ENCODE measurements around the gene LGALSL. TPM values are rescaled to one million over a fixed set of nuclear protein-coding genes. Genes with fewer than 3 reads are reported as not detected.

Gene LGALSL
- polyA plus RNA-seq, 4 donors = 6.0 to 28.6 (median 25.3) TPM

DNA sequence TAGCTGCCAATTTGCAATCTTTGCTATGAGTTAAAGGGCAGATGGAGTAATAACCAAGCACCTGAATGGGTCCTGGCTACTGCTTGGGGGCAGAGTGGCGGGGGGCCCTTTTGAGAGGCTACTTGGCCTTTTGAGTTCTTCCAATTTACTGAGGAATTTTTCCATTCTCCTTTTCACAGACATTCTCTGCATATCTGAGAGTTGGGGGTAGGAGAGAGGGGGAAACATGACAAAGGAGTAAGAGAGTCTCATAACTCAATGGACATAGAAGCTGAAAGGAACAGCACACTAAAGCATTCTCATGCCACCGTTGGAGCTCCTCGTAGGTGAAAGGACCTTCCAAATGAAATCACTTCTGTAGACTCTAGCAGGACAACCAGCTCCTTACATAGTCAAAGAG is 16.1 kb downstream of the LGALSL start:
- 91 to 94% (median 93%) methylated on average over 3 of the region's 3 CpGs for WGBS, 3 donors

GRCh38 chr2:64470766-64471295 is 16.9 kb downstream of the LGALSL start:
- H3K27ac ChIP-seq (ENCODE audit: low read depth in 1 of 3, low read length in 2 of 3) = peak overlapping the region in 1 of 3 donors; percentile 46
- H3K27me3 ChIP-seq (ENCODE audit: control insufficient read depth in 3 of 3, insufficient read depth in 3 of 3, low read length in 3 of 3) = no peaks in the 10 kb centered on the region
- H3K4me3 ChIP-seq (ENCODE audit: low read depth in 1 of 3, low read length in 3 of 3) = no peak overlapping the region
- 83 to 93% (median 87%) methylated on average over 6 of the region's 6 CpGs for WGBS, 3 donors
- no peaks in the 10 kb centered on the region for H3K9me3 ChIP-seq (ENCODE audit: control insufficient read depth in 2 of 2, insufficient read depth in 1 of 2, low read depth in 1 of 2, low read length in 1 of 2)
- FAIRE-seq (no peak), DNase-seq (peak in 1 of 2 donors; percentile 77)
- no peaks in the 10 kb centered on the region for H3K36me3 ChIP-seq (ENCODE audit: control insufficient read depth in 3 of 3, insufficient read depth in 2 of 3, low read depth in 1 of 3, low read length in 3 of 3)
- H3K4me1 ChIP-seq (ENCODE audit: control insufficient read depth in 3 of 3, insufficient read depth in 2 of 3, low read depth in 1 of 3, low read length in 2 of 3) = peaks cover 0 to 29% (median 4%) of the 10 kb centered on the region in 3 donors

More for the DNA sequence above, 16.1 kb downstream of the LGALSL start:
- H3K27me3 ChIP-seq (ENCODE audit: control insufficient read depth in 3 of 3, insufficient read depth in 3 of 3, low read length in 3 of 3) = no peaks in the 10 kb centered on the region
- H3K4me1 ChIP-seq (ENCODE audit: control insufficient read depth in 3 of 3, insufficient read depth in 2 of 3, low read depth in 1 of 3, low read length in 2 of 3) = peaks cover 0 to 29% (median 4%) of the 10 kb centered on the region in 3 donors
- no peak overlapping the region for H3K4me3 ChIP-seq (ENCODE audit: low read depth in 1 of 3, low read length in 3 of 3)
- no peaks in the 10 kb centered on the region for H3K36me3 ChIP-seq (ENCODE audit: control insufficient read depth in 3 of 3, insufficient read depth in 2 of 3, low read depth in 1 of 3, low read length in 3 of 3)
- FAIRE-seq (no peak), DNase-seq (no peak)
- H3K27ac ChIP-seq (ENCODE audit: low read depth in 1 of 3, low read length in 2 of 3) = no peak overlapping the region
- no peaks in the 10 kb centered on the region for H3K9me3 ChIP-seq (ENCODE audit: control insufficient read depth in 2 of 2, insufficient read depth in 1 of 2, low read depth in 1 of 2, low read length in 1 of 2)

DNA sequence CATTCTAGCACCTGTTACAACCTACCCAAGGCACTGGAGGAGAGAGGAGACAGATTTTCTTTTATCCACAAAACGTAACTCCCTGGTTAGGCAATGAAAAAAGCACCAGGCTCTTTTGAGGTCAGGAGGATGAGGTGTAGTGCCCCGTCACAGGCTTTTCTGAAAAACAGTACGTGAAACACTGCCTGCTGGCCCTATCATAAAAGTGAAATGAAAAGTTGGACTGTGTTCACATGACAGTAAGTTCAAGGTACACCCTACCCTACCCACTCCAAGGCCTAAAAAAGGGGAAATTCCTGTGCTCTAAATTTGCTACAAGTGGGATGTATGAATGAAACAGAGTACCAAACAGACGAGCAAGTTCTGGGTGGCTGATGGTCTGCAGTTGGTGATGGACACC is 17.6 kb downstream of the LGALSL start:
- H3K4me3 ChIP-seq (ENCODE audit: low read depth in 1 of 3, low read length in 3 of 3) = no peak overlapping the region
- no peaks in the 10 kb centered on the region for H3K27me3 ChIP-seq (ENCODE audit: control insufficient read depth in 3 of 3, insufficient read depth in 3 of 3, low read length in 3 of 3)
- peak overlapping the region in 1 of 3 donors; percentile 46 for H3K27ac ChIP-seq (ENCODE audit: low read depth in 1 of 3, low read length in 2 of 3)
- peaks cover 0 to 29% (median 4%) of the 10 kb centered on the region in 3 donors for H3K4me1 ChIP-seq (ENCODE audit: control insufficient read depth in 3 of 3, insufficient read depth in 2 of 3, low read depth in 1 of 3, low read length in 2 of 3)
- no peaks in the 10 kb centered on the region for H3K36me3 ChIP-seq (ENCODE audit: control insufficient read depth in 3 of 3, insufficient read depth in 2 of 3, low read depth in 1 of 3, low read length in 3 of 3)
- no peak for FAIRE-seq
- H3K9me3 ChIP-seq (ENCODE audit: control insufficient read depth in 2 of 2, insufficient read depth in 1 of 2, low read depth in 1 of 2, low read length in 1 of 2) = no peaks in the 10 kb centered on the region
- DNase-seq = peak; percentile 40 to 76
- 26 to 65% (median 44%) methylated on average over 4 of the region's 4 CpGs for WGBS, 3 donors

DNA sequence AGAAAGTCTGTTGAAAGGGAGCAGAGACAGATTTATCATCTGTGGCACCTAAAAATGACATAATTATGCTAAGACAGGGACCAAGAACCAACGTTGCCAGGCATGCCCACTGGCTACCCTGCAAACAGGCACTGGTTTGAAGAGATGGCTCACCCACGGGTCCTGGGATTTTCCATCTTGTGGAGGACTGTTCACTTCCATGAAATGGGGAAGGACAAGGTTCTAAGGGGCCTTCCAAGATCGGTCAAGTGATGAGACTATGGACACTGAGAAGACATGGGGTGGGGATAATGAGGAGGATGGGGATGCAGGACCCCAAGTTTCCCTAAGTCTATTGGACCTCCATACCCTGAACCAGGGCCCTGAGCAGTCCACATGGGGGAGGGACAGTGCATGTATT is 18.9 kb downstream of the LGALSL start:
- Histone ChIP-seq H3K36me3 (ENCODE audit: control insufficient read depth in 3 of 3, insufficient read depth in 2 of 3, low read depth in 1 of 3, low read length in 3 of 3) (no peaks in the 10 kb centered on the region), H3K4me3 (ENCODE audit: low read depth in 1 of 3, low read length in 3 of 3) (no peak overlapping the region), H3K9me3 (ENCODE audit: control insufficient read depth in 2 of 2, insufficient read depth in 1 of 2, low read depth in 1 of 2, low read length in 1 of 2) (no peaks in the 10 kb centered on the region), H3K4me1 (ENCODE audit: control insufficient read depth in 3 of 3, insufficient read depth in 2 of 3, low read depth in 1 of 3, low read length in 2 of 3) (peaks cover 0 to 29% (median 4%) of the 10 kb centered on the region in 3 donors), H3K27ac (ENCODE audit: low read depth in 1 of 3, low read length in 2 of 3) (no peak overlapping the region), H3K27me3 (ENCODE audit: control insufficient read depth in 3 of 3, insufficient read depth in 3 of 3, low read length in 3 of 3) (no peaks in the 10 kb centered on the region)
- DNase-seq = no peak
- 78 to 87% (median 85%) methylated on average over 3 of the region's 3 CpGs for WGBS, 3 donors
- FAIRE-seq = no peak

DNA sequence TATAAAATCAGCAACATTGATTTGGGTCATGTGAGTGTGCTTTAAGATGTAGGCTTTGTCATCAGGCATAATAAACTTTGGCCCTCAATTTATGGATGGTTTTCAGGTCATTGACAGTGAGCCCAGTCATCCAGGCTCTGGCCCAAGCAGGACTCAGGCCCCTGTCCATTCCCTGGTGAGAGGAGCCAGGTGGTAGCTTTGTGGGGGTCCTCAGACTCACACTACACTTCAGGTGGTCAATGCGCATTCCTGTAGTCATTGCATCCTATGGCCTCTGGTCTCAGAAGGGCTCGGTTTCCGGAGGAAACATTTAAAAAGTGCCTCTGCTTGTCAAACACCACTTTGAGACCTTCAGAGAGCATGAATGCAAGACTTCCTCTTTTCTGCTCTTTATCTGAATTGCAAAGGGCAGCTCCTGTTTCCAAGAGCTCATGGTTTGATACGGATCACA is 20.2 kb downstream of the LGALSL start:
- DNase-seq (peak; percentile 42 to 74), FAIRE-seq (no peak)
- no peaks in the 10 kb centered on the region for H3K36me3 ChIP-seq (ENCODE audit: control insufficient read depth in 3 of 3, insufficient read depth in 2 of 3, low read depth in 1 of 3, low read length in 3 of 3)
- no peaks in the 10 kb centered on the region for H3K9me3 ChIP-seq (ENCODE audit: control insufficient read depth in 2 of 2, insufficient read depth in 1 of 2, low read depth in 1 of 2, low read length in 1 of 2)
- 77 to 89% (median 84%) methylated on average over 4 of the region's 4 CpGs for WGBS, 3 donors
- no peaks in the 10 kb centered on the region for H3K27me3 ChIP-seq (ENCODE audit: control insufficient read depth in 3 of 3, insufficient read depth in 3 of 3, low read length in 3 of 3)
- peak overlapping the region in 1 of 3 donors; percentile 49 for H3K27ac ChIP-seq (ENCODE audit: low read depth in 1 of 3, low read length in 2 of 3)
- peaks cover 0 to 29% (median 4%) of the 10 kb centered on the region in 3 donors for H3K4me1 ChIP-seq (ENCODE audit: control insufficient read depth in 3 of 3, insufficient read depth in 2 of 3, low read depth in 1 of 3, low read length in 2 of 3)
- H3K4me3 ChIP-seq (ENCODE audit: low read depth in 1 of 3, low read length in 3 of 3) = no peak overlapping the region

DNA sequence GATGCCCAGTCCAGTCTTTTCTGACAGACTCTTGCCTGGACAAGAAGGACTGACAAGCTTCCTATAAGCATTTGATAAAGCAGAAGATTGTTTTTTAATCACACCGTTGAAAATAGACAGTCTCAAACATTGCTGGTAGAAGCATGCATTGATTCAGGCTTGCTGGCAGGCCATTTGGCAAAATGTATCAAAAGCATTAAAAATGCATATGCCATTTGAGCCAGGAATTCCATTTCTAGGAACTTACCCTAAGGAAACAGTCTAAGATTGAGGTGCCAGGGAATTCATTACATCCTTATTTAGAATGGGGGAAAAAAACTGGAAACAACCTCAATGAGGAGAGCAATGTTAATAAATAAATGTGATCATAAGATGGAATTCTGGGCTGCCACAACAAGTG is 20.7 kb downstream of the LGALSL start:
- FAIRE-seq (no peak), DNase-seq (no peak)
- peaks cover 0 to 29% (median 4%) of the 10 kb centered on the region in 3 donors for H3K4me1 ChIP-seq (ENCODE audit: control insufficient read depth in 3 of 3, insufficient read depth in 2 of 3, low read depth in 1 of 3, low read length in 2 of 3)
- no peak overlapping the region for H3K4me3 ChIP-seq (ENCODE audit: low read depth in 1 of 3, low read length in 3 of 3)
- H3K9me3 ChIP-seq (ENCODE audit: control insufficient read depth in 2 of 2, insufficient read depth in 1 of 2, low read depth in 1 of 2, low read length in 1 of 2) = no peaks in the 10 kb centered on the region
- H3K27me3 ChIP-seq (ENCODE audit: control insufficient read depth in 3 of 3, insufficient read depth in 3 of 3, low read length in 3 of 3) = no peaks in the 10 kb centered on the region
- H3K27ac ChIP-seq (ENCODE audit: low read depth in 1 of 3, low read length in 2 of 3) = peak overlapping the region in 1 of 3 donors; percentile 49
- no peaks in the 10 kb centered on the region for H3K36me3 ChIP-seq (ENCODE audit: control insufficient read depth in 3 of 3, insufficient read depth in 2 of 3, low read depth in 1 of 3, low read length in 3 of 3)
- 62 to 91% (median 73%) methylated on average over 1 of the region's 1 CpG for WGBS, 3 donors

GRCh38 chr2:64477037-64477436 is 23.1 kb downstream of the LGALSL start:
- peaks cover 0 to 12% (median under 1%) of the 10 kb centered on the region in 3 donors for H3K4me1 ChIP-seq (ENCODE audit: control insufficient read depth in 3 of 3, insufficient read depth in 2 of 3, low read depth in 1 of 3, low read length in 2 of 3)

GRCh38 chr2:64477979-64478378 is 24.0 kb downstream of the LGALSL start:
- no peak for FAIRE-seq
- Histone ChIP-seq H3K4me3 (ENCODE audit: low read depth in 1 of 3, low read length in 3 of 3) (no peak overlapping the region), H3K27ac (ENCODE audit: low read depth in 1 of 3, low read length in 2 of 3) (no peak overlapping the region), H3K36me3 (ENCODE audit: control insufficient read depth in 3 of 3, insufficient read depth in 2 of 3, low read depth in 1 of 3, low read length in 3 of 3) (no peaks in the 10 kb centered on the region), H3K9me3 (ENCODE audit: control insufficient read depth in 2 of 2, insufficient read depth in 1 of 2, low read depth in 1 of 2, low read length in 1 of 2) (no peaks in the 10 kb centered on the region), H3K4me1 (ENCODE audit: control insufficient read depth in 3 of 3, insufficient read depth in 2 of 3, low read depth in 1 of 3, low read length in 2 of 3) (peaks cover 0 to 14% (median 0%) of the 10 kb centered on the region in 3 donors), H3K27me3 (ENCODE audit: control insufficient read depth in 3 of 3, insufficient read depth in 3 of 3, low read length in 3 of 3) (no peaks in the 10 kb centered on the region)
- 79 to 98% (median 95%) methylated on average over 4 of the region's 4 CpGs for WGBS, 3 donors
- no peak for DNase-seq

More at GRCh38 chr2:64477037-64477436, 23.1 kb downstream of the LGALSL start:
- Histone ChIP-seq H3K27me3 (ENCODE audit: control insufficient read depth in 3 of 3, insufficient read depth in 3 of 3, low read length in 3 of 3) (no peaks in the 10 kb centered on the region), H3K9me3 (ENCODE audit: control insufficient read depth in 2 of 2, insufficient read depth in 1 of 2, low read depth in 1 of 2, low read length in 1 of 2) (no peaks in the 10 kb centered on the region), H3K27ac (ENCODE audit: low read depth in 1 of 3, low read length in 2 of 3) (no peak overlapping the region), H3K36me3 (ENCODE audit: control insufficient read depth in 3 of 3, insufficient read depth in 2 of 3, low read depth in 1 of 3, low read length in 3 of 3) (no peaks in the 10 kb centered on the region), H3K4me3 (ENCODE audit: low read depth in 1 of 3, low read length in 3 of 3) (no peak overlapping the region)
- 86 to 93% (median 93%) methylated on average over 1 of the region's 1 CpG for WGBS, 3 donors
- no peak for FAIRE-seq
- no peak for DNase-seq
